ENCODE results near the gene IKZF5.

IKZF5 gene, protein sequence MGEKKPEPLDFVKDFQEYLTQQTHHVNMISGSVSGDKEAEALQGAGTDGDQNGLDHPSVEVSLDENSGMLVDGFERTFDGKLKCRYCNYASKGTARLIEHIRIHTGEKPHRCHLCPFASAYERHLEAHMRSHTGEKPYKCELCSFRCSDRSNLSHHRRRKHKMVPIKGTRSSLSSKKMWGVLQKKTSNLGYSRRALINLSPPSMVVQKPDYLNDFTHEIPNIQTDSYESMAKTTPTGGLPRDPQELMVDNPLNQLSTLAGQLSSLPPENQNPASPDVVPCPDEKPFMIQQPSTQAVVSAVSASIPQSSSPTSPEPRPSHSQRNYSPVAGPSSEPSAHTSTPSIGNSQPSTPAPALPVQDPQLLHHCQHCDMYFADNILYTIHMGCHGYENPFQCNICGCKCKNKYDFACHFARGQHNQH

DNA sequence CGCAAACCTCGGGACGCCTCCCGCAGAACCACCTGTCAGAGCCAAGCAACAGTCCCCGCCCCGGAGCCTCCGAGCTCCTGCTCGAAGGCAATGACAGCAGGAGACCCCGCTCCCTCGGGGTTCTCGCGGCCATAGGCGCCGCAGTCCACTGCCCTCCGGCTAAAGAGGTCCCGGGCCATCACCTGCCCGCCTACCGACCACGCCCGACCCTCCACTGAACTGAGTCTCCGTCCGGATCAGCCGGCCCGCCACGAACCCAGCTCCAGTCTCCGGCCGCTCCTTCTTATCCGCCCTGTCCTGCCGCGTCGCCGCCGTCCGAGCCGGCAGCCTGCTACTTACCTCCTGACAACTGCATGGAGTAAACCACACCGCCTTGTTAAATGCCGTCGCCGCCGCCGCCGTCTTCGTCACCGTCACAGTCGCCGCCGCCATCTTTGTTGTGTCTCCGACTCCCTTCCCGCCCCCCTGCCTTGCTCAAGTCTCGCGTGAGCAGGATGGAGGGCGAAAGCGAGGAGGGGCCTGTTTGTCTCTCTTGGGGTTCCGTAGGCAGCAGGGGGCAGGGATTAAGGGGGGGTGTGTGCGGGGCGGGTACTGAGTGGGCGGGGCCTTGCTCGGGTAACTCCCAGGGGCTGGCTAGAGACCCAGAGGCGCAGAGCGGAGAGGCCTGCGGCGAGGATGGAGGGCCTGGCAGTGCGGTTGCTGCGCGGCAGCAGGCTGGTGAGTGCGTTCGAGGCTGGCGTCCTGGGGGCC is at the start of gene IKZF5, which contains the start of gene ACADSB:
IKZF5 (minus strand) TSS at position 441 of the 750 bp plus-strand sequence. CDS start 10,170 bp downstream, outside the sequence.
ACADSB (plus strand) TSS at position 652 of the 750 bp plus-strand sequence; CDS start at position 676, 24 bp downstream.
- FAIRE-seq: no peak

DNA sequence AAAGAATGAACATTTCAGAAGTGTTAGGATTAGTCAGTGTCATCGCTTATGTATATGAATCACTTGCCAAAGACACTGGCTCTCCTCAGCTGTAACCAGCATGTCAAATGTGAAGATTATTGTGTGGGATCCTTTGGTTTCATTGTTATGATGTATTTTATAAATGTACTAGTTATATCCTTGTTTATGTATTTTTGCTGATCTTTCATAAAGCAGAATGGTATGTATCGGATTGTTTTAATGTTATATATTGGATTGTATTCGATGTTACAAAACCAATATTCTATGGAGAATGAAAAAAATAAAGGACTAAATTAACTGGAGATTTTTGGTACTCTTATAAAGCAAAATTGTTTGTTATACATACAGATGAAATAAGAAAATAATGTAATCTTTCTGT is 49.4 kb upstream of the IKZF5 start:
- FAIRE-seq: no peak

DNA sequence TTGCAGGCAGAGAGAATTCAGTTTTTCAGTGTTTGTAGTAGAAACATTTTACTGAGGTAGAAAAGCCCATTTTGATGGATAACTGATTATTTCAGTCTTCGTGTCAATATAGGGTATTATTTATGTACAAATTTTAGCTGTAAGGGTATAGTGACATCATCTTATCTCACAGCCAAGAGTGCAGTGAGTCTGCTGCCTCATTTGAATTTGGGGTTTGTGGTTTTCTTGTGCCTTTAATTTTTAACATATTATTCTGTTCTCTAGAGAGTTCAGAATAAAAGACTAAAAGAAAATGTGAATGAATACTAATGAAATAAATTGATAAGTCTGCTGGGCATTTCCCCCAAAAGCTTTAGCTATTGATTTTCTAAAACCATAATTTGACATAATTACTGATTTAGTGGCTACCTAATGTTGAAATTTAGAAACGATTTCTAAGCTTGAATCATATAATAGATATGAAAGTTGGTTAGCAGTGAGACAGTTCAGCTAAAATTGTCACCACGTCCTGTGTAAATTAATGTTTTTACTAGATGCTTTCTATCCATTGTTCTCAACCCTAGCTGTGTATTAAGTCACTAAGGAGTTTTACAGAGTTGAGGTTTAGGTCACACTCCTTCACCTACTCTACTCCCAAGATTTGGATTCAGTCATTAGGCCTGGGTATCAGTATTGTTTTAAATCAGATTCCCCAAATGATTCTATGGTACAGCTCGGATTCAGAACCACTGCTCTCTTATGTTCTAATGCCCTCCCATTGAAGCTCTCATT is 37.6 kb upstream of the IKZF5 start:
- FAIRE-seq: no peak

DNA sequence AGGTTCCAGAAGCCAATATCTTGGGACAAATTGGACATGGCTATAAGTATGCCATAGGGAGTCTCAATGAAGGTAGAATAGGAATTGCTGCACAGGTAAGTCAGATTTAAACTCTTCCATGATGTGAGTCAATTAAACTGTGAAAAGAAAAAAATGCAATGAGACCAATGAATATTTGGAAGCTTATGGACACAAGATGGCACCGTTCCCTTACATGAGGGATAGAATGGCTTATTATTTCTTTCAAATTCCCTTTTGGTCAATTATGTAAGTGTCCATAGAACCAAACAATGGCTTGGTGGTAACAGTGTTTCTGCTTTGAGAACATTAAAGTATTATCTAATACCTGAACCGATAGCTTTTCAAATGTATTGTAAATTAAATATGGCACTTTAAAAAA is 35.8 kb upstream of the IKZF5 start:
- no peak for FAIRE-seq

GRCh38 chr10:123043409-123043925 is 34.9 kb upstream of the IKZF5 start:
- FAIRE-seq: no peak

- no peak for FAIRE-seq
Observed at GRCh38 chr10:123042708-123043408, 34.3 kb upstream of the IKZF5 start.

- no peak for FAIRE-seq
Observed at GRCh38 chr10:123039632-123039930, 31.0 kb upstream of the IKZF5 start.

DNA sequence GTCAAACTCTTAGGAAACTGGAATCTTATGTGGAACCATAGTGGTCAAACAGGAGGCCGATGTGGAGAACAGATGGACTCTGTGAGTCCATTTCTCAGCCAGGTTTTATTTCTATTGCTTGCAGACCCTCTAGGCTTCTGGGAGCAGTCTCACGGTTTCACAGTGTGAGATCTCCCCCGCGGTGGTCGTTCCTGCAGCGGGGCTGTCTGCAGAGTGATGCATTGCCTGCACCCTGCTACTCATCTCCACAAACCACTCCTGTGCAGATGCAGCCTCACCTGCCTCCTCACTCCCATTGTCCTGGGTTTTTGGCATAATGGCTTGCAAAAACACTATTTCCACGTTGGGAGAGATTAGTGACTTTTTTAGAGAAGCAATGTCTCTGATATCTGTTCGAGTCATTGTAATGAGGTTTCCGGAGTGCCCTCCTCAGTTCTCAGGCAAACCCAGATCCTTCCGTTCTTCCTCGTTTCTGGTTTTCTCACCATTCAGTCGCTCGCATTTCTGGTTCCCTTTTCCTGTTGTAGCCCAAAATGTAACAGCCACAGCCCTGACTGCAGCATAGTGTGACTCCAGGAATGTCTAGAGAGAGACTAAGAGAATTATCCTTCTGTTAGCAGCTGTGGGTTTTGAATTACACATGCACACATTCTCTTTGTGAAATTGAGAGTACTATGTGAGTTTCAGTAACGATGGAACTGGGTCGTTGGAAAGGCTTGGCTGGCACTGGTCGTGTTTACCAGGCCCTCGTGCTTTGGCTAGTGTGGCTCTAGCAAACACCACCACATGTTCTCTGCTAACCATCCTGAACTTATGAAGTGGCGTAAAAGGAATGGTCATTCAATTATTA is 30.4 kb upstream of the IKZF5 start:
- no peak for FAIRE-seq

DNA sequence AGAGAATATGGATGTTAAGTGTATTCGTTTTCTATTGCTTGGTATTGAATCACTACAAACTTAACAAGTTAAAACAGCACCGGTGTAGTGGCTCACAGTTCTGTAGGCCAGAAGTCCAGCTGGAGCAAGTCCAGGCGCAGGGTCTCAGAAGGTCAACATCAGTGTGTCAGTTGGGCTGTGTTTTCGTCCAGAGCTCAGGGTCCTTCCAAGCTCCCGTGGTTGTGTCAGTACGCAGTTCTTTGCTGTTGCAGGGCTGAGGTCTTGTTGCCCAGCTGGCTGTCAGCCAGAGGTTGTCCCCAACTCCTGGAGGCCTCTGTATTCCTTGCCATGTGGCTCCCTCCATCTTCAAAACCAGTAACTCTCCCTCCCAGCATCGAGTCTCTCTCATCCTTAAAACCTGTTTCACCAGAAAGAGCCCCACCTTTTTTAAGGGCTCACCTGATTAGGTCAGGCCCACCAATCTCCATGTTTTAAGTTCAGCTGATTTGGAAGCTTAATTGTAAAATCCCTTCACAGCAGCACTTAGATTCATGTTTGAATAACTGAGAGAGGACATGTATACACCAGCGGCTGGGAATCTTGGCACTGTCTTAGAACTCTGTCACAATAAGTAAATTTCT is 27.0 kb upstream of the IKZF5 start:
- no peak for FAIRE-seq

GRCh38 chr10:123034332-123034731 is 25.7 kb upstream of the IKZF5 start:
- FAIRE-seq: no peak

DNA sequence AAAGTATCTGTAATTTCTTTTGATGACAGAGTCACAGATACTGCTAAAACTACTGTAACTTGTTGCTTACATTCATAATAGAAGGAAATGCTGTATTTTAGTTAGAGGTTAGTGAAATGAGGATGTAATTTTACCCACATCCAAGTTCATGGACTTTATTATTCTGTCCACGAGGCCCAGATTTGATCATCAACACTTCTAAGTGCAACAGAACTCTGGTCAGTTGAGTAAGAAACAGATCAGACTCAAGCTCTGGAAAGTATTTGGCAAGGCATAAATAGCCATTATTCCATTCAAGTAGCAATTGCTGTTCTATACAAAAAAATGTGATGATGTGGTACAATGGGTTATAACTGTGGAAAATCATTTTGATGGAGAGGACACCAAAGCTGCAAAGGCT is 22.5 kb upstream of the IKZF5 start:
- no peak for FAIRE-seq

- no peak for FAIRE-seq
Observed at GRCh38 chr10:123027861-123028260, 19.3 kb upstream of the IKZF5 start.

DNA sequence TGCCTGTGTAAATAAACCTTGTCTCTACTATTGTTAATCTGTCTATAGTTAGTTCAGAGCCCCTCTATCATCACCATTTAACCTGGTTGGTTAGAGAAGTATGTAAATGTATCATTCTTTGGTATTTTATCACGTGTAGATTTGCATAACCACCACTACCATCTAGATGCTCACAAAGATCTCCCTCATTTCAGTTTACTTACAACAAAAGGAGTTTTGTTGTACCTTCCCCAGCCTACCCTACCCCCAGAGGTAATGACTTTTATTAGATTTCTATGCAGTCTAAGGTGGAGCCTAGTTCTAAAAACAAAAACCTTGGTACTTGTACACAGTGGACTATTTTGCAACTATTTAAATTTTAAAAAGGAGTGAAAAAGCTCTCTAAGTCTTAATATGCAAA is 17.7 kb upstream of the IKZF5 start:
- FAIRE-seq: no peak

DNA sequence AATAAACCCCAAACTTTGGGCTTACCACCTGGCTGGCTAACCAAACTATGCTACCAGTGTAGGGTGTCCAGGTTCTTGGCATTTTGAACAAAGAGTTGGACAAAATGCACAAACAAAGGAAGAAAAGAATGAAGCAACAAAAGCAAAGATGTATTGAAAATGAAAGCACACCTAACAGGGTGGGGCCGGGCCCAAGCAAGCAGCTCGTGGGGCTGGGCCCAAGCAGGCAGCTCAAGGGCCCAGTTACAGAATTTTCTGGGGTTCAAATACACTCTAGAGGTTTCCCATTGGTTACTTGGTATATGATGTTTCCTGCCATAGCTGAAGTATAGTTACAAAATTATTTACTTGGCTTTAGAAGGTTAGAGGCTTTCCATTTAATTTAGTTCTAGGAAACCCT is 15.9 kb upstream of the IKZF5 start:
- no peak for FAIRE-seq

- FAIRE-seq: no peak
Observed at GRCh38 chr10:123021517-123021916, 12.9 kb upstream of the IKZF5 start.

DNA sequence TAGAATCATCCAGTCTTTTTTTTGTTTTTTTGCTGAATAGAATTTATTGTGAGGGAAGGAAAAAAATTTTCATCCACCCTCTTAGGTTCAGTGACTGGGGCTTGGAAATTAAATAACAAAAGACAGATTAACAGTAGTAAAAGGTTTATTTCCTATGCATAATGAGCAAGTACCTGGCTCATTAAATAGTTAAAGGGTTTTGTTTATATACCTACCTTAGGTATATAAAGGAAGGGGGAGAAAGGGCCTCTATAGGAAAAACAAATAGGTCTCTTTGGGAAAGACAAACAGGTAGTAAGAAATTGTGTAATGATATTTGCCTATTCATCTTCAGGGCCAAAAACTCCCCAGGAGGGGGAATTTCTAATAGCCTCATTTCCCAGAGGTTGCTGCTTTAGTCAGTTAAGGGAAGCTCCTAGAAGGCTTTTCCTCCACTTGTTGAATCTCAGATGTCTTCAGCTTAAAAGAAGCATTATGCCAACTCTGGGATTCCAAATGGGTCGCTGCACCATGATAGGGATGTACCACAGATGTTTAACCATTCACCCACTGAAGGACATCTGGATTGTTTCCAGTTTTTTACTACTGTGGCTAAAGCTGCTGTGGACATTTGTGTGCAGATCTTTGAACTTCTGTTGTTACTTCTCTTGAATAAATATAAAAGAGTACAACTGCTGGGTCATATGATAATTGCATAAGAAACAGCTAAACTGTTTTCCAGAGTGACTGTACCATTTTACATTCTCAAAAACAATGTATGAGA is 11.5 kb upstream of the IKZF5 start:
- no peak for FAIRE-seq

DNA sequence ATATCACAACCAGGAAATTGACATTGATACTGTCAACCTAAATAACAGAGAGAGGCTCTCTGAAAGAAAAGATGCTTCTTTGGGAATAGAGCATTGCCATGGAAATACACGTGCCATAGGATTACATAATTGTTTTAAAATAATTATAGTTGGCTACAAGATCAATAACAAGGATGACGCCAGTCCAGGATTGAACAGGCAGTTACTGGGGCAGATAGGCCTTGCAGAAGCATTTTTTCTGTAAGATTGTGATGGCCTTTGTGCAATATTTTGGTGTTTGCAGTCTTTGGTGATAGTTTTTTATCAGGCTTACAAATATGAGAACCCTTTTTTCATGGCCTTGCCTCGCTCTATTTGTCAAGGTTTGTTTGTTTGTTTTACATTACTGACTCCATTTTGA is 10.7 kb upstream of the IKZF5 start:
- FAIRE-seq: no peak

GRCh38 chr10:123018531-123018930 is 9.9 kb upstream of the IKZF5 start:
- no peak for FAIRE-seq

DNA sequence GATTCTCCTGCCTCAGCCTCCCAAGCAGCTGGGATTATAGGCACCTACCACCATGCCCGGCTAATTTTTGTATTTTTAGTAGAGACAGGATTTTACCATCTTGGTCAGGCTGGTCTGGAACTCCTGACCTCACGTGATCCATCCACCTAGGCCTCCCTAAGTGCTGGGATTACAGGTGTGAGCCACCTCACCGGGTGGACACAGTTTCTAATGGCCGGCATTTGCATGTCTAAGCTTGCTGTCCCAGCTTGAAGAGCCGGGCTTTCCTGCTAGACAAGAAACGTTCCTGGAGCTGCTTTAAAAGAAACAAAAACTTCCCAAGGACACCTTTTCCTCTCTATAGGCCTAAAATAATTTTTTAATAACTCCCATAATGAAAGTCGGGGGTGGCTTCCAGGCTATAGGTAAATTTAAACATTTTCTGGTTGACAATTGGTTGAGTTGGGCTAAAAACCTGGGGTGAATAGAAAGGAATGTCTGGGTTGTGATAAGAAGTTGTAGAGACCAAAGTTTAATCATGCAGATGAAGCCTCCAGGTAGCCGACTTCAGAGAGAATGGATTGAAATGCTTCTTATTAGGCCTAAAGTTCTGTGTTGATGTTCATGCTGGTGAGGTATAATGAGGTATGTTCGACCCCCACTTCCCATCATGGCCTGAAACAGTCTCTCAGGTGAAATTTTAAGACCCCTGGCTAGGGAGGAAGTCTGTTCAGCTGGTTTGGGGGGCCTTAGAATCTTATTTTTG is 9.0 kb upstream of the IKZF5 start:
- no peak for FAIRE-seq

- FAIRE-seq: no peak
Observed at GRCh38 chr10:123016228-123016627, 7.6 kb upstream of the IKZF5 start.
